ENCODE measurements around the gene HRH4.

Gene HRH4

DNA sequence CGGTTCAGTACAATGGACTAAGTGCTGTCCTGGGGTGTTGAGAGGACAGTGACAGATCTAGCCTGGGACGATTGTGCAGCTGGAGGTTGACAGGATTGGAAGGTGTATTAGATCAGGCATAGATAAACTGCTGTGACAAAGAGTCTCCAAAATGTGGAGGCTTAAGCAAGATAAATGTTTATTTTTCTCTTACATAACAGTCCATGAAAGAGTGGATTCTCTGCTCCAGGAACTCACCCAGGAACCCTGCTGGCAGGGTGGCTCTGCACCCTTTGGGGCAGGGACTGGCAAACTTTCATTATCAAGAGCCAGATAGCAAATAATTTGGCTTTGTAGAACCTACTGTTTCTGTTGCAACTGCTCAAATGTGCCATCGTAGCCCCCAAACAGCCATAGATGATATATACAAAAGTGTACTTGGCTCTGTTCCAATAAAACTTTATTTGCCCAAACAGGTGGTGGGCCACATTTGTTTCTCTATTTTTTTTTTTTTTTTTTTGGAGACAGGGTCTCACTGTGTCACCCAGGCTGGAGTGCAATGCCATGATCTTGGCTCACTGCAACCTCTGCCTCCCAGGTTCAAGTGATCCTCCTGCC is 9.7 kb downstream of the HRH4 start:
- no peak for DNase-seq

GRCh38 chr18:24470805-24471204 is 10.4 kb downstream of the HRH4 start:
- no peak for DNase-seq

DNA sequence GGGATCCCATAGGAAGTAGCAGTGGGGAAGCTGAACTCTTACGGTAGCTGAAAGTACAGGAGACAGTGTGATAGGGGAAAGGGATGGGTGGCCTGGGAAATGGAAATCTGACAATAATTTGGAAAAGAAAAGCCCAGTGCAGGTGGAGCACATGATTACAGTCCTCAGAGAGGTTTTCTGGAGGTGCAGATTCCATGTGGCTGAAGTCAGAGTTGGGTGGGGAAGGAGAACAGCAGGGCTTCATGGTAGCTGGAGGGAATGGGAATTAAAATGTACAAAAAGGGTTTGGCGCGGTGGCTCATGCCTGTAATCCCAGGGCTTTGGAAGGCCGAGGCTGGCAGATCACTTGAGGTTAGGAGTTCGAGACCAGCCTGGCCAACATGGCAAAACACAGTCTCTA is 12.2 kb downstream of the HRH4 start:
- DNase-seq: no peak

GRCh38 chr18:24474406-24474805 is 14.0 kb downstream of the HRH4 start:
- no peak for DNase-seq

GRCh38 chr18:24475926-24476589 is 15.6 kb downstream of the HRH4 start:
- no peak for DNase-seq

GRCh38 chr18:24479371-24479770 is 18.9 kb downstream of the HRH4 start:
- DNase-seq: no peak

DNA sequence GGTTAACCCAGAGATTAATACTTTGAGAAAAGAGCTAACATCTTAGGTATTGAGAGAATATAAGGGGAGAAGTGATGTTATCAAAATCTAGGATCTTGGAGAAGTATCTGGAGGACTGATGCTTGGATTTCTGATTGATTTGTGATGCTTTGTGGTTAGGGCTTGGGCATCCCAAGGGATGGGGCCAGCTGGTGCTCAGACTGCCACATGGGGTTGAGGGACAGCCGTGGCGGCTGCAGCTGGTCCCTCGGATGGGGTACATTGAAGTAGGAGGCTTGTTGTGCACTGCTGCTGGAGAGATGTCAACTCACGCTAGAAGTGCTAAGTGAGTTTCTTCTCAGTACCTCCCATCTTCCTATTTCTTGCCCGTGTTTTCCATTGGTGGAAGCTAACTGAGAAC is 22.4 kb downstream of the HRH4 start:
- peak; percentile 28 for DNase-seq

DNA sequence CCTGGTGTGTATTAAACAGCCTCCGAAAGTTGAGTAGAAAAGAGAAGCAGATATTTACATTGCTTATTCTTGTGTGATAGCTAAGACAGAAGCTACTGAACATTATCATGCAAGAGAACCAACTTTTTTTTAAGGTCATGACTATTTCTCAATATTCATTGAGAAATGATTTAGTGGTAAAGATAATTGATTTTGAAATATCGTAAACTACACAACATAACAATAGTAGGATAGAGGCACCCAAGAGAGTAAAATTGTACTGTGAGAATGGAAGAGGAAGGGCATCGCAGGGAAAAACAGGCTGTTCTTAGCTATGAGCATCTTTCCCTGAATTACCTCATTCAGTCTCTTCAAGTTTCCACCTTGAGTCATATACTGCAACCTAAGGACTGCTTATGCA is 25.2 kb downstream of the HRH4 start:
- no peak for DNase-seq

- no peak for DNase-seq
These were observed 26.2 kb downstream of the HRH4 start for GRCh38 chr18:24486684-24487083.

DNA sequence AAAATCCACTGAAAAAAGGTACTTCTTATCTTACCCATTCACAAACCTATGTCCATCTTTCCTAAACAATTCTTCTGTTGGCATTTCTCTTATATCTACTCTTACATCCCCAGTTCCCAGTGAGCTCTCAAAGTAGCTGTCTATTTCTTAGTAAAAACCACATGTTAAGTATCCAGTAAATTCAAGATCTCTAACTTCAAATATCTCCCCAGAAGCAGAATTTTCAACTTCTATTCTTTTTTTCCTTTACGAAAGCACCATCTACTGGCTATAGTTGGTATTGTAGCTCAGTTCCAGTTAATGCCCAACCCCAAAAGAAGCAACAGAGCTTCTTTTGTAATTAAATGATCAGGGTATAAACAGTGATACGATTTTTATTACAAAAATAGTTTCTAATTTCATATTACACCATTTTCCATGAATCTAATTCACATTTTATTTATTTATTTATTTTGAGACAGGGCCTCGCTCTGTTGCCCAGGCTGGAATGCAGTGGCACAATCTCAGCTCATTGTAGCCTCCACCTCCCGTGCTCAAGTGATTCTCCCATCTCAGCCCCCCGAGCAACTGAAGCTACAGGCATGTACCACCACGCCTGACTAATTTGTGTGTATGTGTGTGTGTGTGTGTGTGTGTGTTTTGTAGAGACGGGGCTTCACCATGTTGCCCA is 28.5 kb downstream of the HRH4 start:
- DNase-seq: peak; percentile 60

GRCh38 chr18:24490539-24490938 is 30.1 kb downstream of the HRH4 start:
- peak; percentile 35 for DNase-seq

DNA sequence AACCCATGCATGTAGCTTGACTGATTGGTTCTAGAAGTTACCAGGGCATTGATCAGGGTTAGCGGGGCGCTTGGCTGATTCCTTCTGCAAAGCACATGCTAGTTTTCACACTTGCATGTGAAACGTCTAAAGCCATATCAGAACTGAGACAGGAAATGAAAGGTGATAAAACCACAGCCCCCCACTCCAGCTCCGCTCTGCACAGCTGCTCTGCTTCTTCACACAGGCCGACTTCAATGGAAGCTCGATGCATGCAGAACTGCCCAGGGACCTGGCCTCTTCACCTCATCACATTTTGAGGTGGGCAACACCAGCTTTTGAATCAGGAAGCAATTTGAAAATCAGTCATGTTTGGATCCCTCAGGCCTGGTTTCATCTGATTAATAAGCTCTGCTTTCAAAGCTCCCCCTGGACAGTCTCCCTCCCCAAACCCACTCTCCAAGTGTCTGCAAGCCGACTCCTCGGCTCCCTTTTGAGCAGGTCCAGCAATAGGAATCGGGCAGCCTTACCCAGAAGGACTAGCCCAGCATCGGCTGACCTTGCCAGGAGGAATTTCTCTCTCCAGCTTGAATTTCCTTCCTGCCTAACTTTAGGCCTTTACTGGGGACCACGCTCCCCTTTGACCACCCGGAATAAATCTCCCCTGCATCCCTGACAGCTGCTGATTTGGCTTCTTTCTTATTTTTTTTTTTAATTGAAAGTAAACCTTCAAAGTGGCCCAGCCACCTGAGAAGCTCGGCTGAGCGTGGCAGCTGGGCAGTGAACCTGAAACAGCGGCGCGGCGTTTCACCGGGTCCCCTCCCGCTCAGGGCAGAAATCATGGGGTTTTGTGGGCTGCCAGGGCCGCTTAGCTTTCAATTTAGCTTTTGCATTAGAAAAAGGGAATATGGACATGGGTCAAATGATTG is 31.7 kb downstream of the HRH4 start:
- DNase-seq: peak; percentile 70

DNA sequence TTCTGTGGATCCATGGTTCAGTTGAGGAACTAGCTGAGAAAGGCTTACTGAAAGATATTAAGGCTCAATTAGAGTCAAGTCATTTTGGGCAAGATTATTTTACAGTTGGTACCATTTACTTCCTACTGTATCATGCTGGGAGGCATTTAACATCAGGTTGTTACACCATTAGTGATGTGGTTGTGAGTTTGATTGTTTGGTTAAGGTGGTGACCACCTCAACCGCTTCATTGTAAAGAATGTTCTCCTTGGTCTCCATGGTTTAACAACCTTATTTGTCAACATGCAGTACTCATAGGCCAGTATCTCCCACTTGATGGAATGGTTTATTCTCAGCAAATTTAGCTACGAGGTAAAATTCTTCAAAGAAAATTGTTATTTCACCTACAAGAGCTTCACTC is 34.1 kb downstream of the HRH4 start:
- DNase-seq: no peak

- DNase-seq: no peak
These were observed 36.8 kb downstream of the HRH4 start for GRCh38 chr18:24497031-24497754.

GRCh38 chr18:24499814-24500213 is 39.4 kb downstream of the HRH4 start:
- no peak for DNase-seq

DNA sequence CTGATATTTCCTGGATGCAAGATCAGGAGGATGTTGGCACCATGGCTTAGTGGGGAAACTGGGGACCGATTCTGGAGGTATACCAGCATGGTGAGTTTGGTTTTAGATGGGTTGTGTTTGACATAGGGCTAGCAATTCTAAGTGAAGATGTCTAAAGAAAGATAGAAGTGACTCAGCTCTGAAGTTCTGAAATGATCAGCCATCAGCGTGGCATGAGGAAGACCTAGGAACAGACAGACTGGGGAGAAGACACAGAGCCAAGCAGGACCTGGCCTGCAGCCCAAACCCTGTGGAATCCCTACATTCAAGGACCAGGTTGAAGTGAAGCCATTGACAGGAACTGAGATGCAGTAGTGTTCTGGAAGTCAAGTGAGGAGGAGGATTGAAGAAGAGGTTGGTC is 39.8 kb downstream of the HRH4 start:
- DNase-seq: no peak

GRCh38 chr18:24500766-24501165 is 40.3 kb downstream of the HRH4 start:
- no peak for DNase-seq

DNA sequence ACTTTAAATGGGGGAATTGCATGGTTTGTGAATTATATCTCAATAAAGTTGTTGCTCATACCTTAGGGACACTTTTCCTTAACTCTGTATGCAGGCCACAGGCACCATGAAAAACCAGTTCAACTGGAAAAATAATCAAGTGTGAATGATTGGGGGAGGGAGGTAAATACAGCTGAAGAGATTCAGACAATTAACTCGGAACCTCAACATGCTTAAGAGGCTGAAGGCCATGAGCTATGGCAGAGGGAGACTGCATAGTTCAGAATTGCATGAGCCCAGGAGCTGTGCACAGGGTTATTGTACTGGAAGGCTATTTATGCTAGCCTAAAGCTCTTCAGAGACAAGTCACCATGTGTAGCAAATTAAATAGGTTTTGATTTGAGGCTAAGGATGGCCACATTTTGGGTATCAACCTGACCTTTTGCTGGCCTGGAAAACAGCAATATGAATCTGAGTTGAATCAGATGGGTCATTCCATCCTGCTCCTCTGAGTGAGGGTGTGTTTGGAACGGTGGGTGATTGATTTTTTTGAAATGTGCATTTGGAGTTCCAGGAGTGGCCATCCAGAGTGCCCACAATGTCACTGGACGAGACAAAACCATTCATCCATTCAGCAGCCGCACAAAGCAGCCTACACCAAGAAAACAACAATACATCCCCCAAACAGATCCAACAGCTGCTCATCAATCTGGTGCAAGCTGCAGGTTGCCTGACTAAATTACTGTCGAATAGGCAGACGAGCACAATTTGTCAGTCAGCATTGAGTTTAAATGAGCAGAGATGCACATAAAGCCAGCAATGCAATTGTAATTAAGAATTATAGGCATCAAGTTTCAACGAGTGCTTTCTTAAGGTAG is 42.5 kb downstream of the HRH4 start:
- peak; percentile 69 for DNase-seq

GRCh38 chr18:24504401-24504800 is 44.0 kb downstream of the HRH4 start:
- DNase-seq: no peak

DNA sequence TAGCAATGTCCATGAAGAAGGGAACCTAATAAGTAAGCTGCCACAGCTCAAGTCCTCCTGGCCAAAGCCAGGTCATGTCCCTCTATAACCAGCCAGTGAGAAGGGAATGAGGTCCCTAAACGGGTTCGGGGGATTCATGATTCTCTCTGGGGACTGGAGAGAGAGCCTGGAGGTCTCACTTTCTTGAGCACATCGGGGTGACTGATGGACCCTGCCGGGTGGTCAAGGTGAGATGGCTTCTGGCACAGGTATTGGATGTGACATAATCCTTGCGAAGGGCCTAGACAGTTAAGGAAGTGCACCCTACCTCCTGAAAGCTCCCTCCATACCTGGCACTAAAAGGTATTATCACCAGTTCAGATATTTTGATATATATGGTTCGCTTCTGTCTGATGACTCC is 45.7 kb downstream of the HRH4 start:
- DNase-seq: no peak

- DNase-seq: no peak
These were observed 49.0 kb downstream of the HRH4 start for GRCh38 chr18:24509435-24509834.

GRCh38 chr18:24514439-24514838 is 54.0 kb downstream of the HRH4 start:
- DNase-seq: no peak

Measured in retina (tissue), 1 donor.